Mesenchymal stem cell (in vitro differentiated cells and primary cell): ENCODE results near the gene IFNE. TPM values are rescaled to one million over a fixed set of nuclear protein-coding genes. Genes with fewer than 3 reads are reported as not detected.

Experiments
- small RNA-seq: library from polyadenylated mRNA; stranded (forward); fragments of <200 nt; extraction: miRNeasy Mini kit (QIAGEN cat#:217004); gene quantifications from one replicate; pipeline ENCODE3, GENCODE V24; 2013; ENCODE audit warnings: low read depth

Gene IFNE

Small RNA genes lying within 50 kb of the gene (small RNA-seq; reads per million reads assigned to genes)
- 2,793 reads per million, percentile 99 among the genes with 10 or more reads in this experiment for gene MIR31
- gene RF00157: not detected
